K562 (cell line): ENCODE measurements around the gene CPTP. TPM values are rescaled to one million over a fixed set of nuclear protein-coding genes. Genes with fewer than 3 reads are reported as not detected.

Source experiments
- BCL6 ChIP-seq: fragments of 250-450 bp; sonication (Bioruptor Pico); IDR thresholded peaks from 2 replicates; pipeline ENCODE4 v1.4.0; 2020
- CHD4 ChIP-seq: fragments of 200-600 bp; sonication (generic); IDR thresholded peaks from 3 replicates; pipeline ENCODE4 v1.6.1; 2012; ENCODE audit warnings: low read depth, mild to moderate bottlenecking, mixed read lengths, low read length, inconsistent platforms; ENCODE audit not compliant: insufficient read depth, insufficient replicate concordance, poor library complexity, severe bottlenecking
- DIDO1 ChIP-seq: fragments of 450-650 bp; IDR thresholded peaks from 2 replicates; pipeline ENCODE4 v1.6.1; 2016; ENCODE audit warnings: low read depth, missing biosample characterization, missing genetic modification characterization
- EWSR1 ChIP-seq: fragments of 450-650 bp; IDR thresholded peaks from 2 replicates; pipeline ENCODE4 v1.6.1; 2018; ENCODE audit warnings: borderline replicate concordance, mild to moderate bottlenecking, low read depth, moderate library complexity; ENCODE audit not compliant: partially characterized antibody
- KDM4B ChIP-seq, 2 experiments: fragments of 450-650 bp in 1 of 2; sonication (generic) in 1 of 2; IDR thresholded peaks; 2 replicates each; pipeline ENCODE4 v1.6.1; 2016 to 2017; ENCODE audit warnings: borderline replicate concordance in 2 of 2, antibody characterized with exemption in 1 of 2, low read depth in 1 of 2, mild to moderate bottlenecking in 1 of 2
- MTF1 ChIP-seq: fragments of 250-450 bp; sonication (Bioruptor Pico); IDR thresholded peaks from 2 replicates; pipeline ENCODE4 v1.9.0; 2021; ENCODE audit warnings: moderate library complexity, mild to moderate bottlenecking, inconsistent platforms, borderline replicate concordance
- PHTF2 ChIP-seq: fragments of 250-450 bp; sonication (Bioruptor Pico); IDR thresholded peaks from 2 replicates; pipeline ENCODE4 v1.5.0; 2021; ENCODE audit warnings: mild to moderate bottlenecking
- PTRF ChIP-seq: fragments of 450-650 bp; IDR thresholded peaks from 2 replicates; pipeline ENCODE4 v1.6.1; 2016; ENCODE audit warnings: mild to moderate bottlenecking, missing genetic modification characterization, missing compliant biosample characterization
- SMARCC2 ChIP-seq: fragments of 450-650 bp; IDR thresholded peaks from 2 replicates; pipeline ENCODE4 v1.6.1; 2017; ENCODE audit warnings: antibody characterized with exemption, moderate library complexity, mild to moderate bottlenecking, low read depth
- SRSF3 ChIP-seq: fragments of 200-400 bp; formaldehyde crosslinking; IDR thresholded peaks from 2 replicates; pipeline ENCODE4 v1.6.1; 2016; ENCODE audit warnings: mild to moderate bottlenecking, low read length, moderate library complexity; ENCODE audit not compliant: insufficient read depth
- U2AF1 ChIP-seq: fragments of 200-400 bp; formaldehyde crosslinking; optimal IDR thresholded peaks from 2 replicates; pipeline ENCODE3; 2017; ENCODE audit warnings: mild to moderate bottlenecking, low read depth, low read length, moderate library complexity
- ZBTB7A ChIP-seq: IDR thresholded peaks from 2 replicates; pipeline ENCODE4 v1.6.1; 2011; ENCODE audit warnings: low read depth, mild to moderate bottlenecking, low read length, moderate library complexity, borderline replicate concordance; ENCODE audit not compliant: control insufficient read depth
- ZC3H4 ChIP-seq: sonication (generic); formaldehyde crosslinking; IDR thresholded peaks from 2 replicates; pipeline ENCODE4 v1.9.0; 2021; ENCODE audit warnings: missing genetic modification reagents, borderline replicate concordance
- ZNF175 ChIP-seq: fragments of 200-800 bp; sonication (Bioruptor generic); IDR thresholded peaks from 2 replicates; pipeline ENCODE4 v1.6.1; 2016; ENCODE audit warnings: low read depth, mild to moderate bottlenecking, missing genetic modification characterization, missing compliant biosample characterization
- ZNF318 ChIP-seq, 2 experiments: fragments of 450-650 bp; IDR thresholded peaks; 2 replicates each; pipeline ENCODE4 v1.6.1; 2016; ENCODE audit warnings: mild to moderate bottlenecking in 2 of 2, borderline replicate concordance in 1 of 2, low read depth in 1 of 2, moderate library complexity in 1 of 2
- ZNF324 ChIP-seq: fragments of 250-450 bp; sonication (Bioruptor Pico); IDR thresholded peaks from 2 replicates; pipeline ENCODE4 v1.4.0; 2020; ENCODE audit warnings: mild to moderate bottlenecking
- ZNF395 ChIP-seq: fragments of 200-800 bp; sonication (Bioruptor generic); IDR thresholded peaks from 2 replicates; pipeline ENCODE4 v1.6.1; 2017; ENCODE audit warnings: missing genetic modification characterization, missing compliant biosample characterization
- ZNF830 ChIP-seq: fragments of 250-450 bp; sonication (Bioruptor Pico); IDR thresholded peaks from 2 replicates; pipeline ENCODE4 v1.5.0; 2021; ENCODE audit warnings: mild to moderate bottlenecking
- polyA plus RNA-seq, 8 experiments: library from polyadenylated mRNA; depleted of rRNA in 4 of 8; stranded (reverse) in 5 of 8; unstranded in 3 of 8; fragments of >200 nt; fragmentation: Nextera tagmentation in 2 of 8; fragmentation: Illumina TruSeq in 1 of 8; extraction: Ambion mirVana in 2 of 8; extraction: Trizol in 1 of 8; gene quantifications; 2 replicates each; pipeline versions ENCODE4 v1.2.1 to v1.2.3, GENCODE V29; 2011 to 2014; ENCODE audit warnings: inconsistent platforms in 1 of 8, missing spikeins in 1 of 8
- total RNA-seq, 7 experiments: library from RNA; depleted of rRNA in 6 of 7; stranded (reverse); fragments of >200 nt in 6 of 7; fragmentation: Illumina TruSeq in 2 of 7; extraction: Trizol in 2 of 7; gene quantifications; 2 replicates each; pipeline versions ENCODE4 v1.2.1 to v1.2.3, GENCODE V29; 2011 to 2021; ENCODE audit warnings: low replicate concordance in 1 of 7

Gene CPTP
- total and polyA plus RNA-seq, 9 of the 15 experiments (the other 6 are each of a cell fraction or from before 2014, with no cell fraction given): 0.11 to 25.8 (median 3.5) TPM

- TF ChIP-seq ZNF318 (IDR thresholded peaks at IDR 0.05; ENCODE audit: borderline replicate concordance in 1 of 2, low read depth in 1 of 2): no peak
- no peak for TF ChIP-seq DIDO1 (tag)
- TF ChIP-seq ZNF395: no peak; the same call in 1 of the 2 replicates
- no peak for TF ChIP-seq ZNF830 (CRISPR knock-in tag)
- TF ChIP-seq BCL6 (CRISPR knock-in tag): no peak
- peak; percentile 43; the same call in 1 of the 2 replicates for TF ChIP-seq ZBTB7A
- no peak for TF ChIP-seq ZNF324 (CRISPR knock-in tag)
- peak; percentile 43; the same call in 1 of the 2 replicates for TF ChIP-seq ZC3H4
- TF ChIP-seq PHTF2: no peak
- 0 out of 4 replicates have a peak, but pooled peaks of 1 of the 2 experiments have one; percentile 5 for TF ChIP-seq KDM4B (IDR thresholded peaks at IDR 0.05; ENCODE audit: borderline replicate concordance in 2 of 2, low read depth in 1 of 2)
- TF ChIP-seq EWSR1: no peak
- TF ChIP-seq PTRF (tag): no peak
- TF ChIP-seq SRSF3: no peak
- no peak for TF ChIP-seq U2AF1
- TF ChIP-seq ZNF175 (CRISPR knock-in tag): no peak
- no peak for TF ChIP-seq CHD4
- no peak for TF ChIP-seq MTF1 (CRISPR knock-in tag)
- no peak for TF ChIP-seq SMARCC2
Observed at GRCh38 chr1:1308756-1309250, 15.8 kb upstream of the CPTP start (continued).
